GM21515 (cell line): Measurements from ENCODE around the gene B2M.
"Not testable (repeated sequence)": the region's sequence is repeated elsewhere in the genome, so short reads cannot be mapped to it uniquely, and the experiment has no call there.

Source experiments
- ATAC-seq: cut with Tn5 transposase; IDR thresholded peaks from one replicate; pipeline ENCODE4 v1.9.1; 2021; ENCODE audit not compliant: unreplicated experiment

The B2M gene

DNA sequence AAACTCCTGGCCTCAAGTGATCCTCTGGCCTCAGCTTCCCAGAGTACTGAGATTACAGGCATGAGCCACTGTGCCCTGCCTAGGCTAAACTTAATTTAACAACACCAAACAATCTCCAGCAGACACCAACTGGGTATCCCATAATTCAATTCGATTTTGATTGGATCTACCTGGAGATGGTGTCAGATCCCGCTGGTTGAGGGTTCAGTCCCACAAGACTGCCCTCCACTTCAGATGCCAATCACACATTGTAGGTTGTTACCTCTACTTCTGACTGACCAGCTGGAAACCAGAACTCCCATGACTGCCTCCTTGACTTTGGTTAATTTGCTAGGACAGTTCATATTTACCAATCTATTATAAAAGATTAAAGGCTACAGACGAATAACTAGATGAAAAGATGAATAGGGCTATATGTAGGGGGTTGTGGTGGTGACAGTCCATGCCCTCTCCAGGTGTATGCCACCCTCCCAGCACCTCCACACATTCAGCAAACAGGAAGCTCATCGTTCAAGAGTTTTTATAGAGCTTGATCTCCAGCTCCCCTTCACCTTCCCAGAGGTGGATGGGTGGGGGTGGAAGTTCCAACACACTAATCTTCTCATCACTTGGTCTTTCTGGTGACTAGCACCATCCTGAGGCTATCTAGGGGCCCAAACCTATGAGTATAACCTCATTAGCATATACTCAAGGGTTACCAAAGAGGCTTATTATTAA is 9.3 kb downstream of the B2M start:
- ATAC-seq, result no peak

GRCh38 chr15:44722011-44722410 is 10.7 kb downstream of the B2M start:
- ATAC-seq, result no peak

- ATAC-seq, result no peak
Measured at GRCh38 chr15:44726136-44726535, 14.8 kb downstream of the B2M start.

GRCh38 chr15:44726568-44727484 is 15.5 kb downstream of the B2M start:
- peak; percentile 38 for ATAC-seq

GRCh38 chr15:44727485-44728231 is 16.3 kb downstream of the B2M start:
- no peak for ATAC-seq

- not testable (repeated sequence) for ATAC-seq
Measured at GRCh38 chr15:44728232-44728575, 16.9 kb downstream of the B2M start.

DNA sequence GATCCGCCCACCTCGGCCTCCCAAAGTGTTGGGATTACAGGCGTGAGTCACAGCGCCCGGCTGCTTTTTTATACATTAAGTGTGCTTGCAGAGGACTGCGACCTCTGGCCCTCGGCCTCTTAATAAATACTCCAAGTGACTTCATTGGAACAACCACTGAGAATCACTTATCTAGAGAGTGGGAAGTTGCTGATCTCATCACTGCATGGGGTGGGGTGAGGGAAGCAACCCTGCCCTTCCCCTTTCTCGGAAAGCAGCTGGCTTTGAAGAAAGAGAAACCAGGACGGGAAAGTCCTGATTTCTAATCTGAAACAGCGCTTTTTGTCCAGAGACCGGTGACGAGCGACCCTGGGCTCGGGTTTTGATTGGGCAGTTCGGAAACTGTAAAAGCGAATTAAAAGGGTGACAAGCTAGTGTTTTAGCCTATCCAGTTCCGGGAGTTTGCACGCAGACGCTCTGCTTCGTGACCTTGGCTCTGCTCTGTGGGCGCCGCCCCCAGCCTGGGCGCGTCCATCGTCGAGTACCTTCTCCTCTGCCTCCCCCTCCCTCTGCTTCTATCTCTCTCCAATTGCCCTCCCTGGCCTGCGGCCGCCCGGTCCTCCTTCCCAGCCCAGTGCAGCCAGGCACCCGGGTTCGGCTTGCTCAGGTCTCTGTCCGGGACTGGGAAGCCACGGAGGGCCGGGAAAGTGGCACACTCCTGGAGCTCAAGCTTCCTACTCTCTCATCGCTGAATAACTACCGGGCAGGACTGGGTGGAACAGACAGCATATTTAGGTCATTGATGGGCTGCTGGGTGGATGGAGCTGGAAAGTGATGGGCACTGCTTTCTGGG is 17.5 kb downstream of the B2M start:
- ATAC-seq, result peak; percentile 67

DNA sequence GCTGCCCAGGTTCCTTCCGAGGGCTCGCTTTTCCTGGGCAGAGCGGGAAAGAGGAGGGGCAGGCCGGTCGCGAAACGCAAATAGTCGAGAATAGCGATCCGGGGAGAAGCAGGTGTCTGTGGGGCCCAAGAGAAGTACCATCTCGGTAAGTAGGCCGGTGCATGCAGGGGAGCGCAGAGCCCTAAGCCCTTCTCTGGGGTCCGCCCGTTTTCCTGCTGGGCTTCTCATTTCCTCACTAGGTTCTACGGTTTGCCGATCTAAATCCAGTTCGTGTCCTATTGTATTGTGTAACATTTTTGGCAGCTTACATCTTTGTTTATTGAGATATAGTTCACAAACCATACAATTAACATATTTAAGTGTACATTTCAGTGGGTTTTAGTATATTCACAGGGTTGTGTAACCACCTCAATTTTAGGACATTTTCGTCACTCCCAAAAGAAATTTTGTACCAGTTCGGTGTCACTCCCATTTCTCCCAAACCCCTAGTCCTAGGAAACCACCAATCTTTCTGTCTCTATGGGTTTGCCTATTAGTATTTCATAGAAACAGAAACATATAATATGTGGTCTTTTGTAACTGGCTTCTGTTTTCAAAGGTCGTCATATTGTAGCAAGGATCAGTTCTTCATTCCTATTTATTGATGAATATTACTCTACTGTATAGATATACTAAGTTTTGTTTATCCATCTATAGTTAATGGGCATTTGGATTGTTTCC is 18.3 kb downstream of the B2M start:
- peak; percentile 8 for ATAC-seq

GRCh38 chr15:44734839-44735481 is 23.6 kb downstream of the B2M start:
- ATAC-seq, result no peak

- ATAC-seq, result no peak
Measured at GRCh38 chr15:44735482-44736180, 24.3 kb downstream of the B2M start.

GRCh38 chr15:44736181-44736765 is 25.0 kb downstream of the B2M start, which contains the start of gene TRIM69:
TRIM69 (plus strand) TSS chr15:44736528; CDS start chr15:44736705, 177 bp downstream.
- ATAC-seq, result no peak

DNA sequence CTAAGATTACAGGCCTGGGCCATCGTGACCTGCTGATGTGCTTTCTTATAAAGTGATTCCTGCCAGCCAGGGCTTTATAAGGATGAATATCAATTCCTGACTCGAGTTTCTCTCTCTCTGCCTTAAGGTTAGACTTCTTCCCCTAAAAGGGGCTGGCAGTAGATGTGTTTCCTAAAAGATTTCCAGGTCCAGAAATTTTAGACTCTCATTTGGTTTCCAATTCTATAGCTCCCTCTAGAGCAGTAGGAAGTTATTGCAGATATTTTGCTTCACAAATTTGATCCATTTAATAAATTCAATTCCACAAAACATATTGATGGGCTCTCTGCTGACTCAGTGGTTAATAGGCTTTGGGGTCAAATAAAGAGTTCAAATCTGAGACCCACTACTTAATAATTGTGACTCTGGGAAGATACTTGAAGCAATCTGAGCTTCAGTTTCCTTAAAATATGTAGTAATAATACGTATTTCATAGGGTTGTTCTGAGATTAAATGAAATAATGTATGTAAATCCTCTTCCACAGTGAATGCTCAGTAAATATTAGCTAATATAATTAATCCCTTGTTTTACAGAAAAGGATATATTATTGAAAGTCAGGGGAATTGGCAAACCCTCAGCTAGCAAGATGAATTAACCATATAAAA is 27.1 kb downstream of the B2M start:
- ATAC-seq, result no peak

GRCh38 chr15:44739222-44739847 is 28.0 kb downstream of the B2M start:
- not testable (repeated sequence) for ATAC-seq

- not testable (repeated sequence) for ATAC-seq
Measured at GRCh38 chr15:44743454-44743853, 32.1 kb downstream of the B2M start.

- ATAC-seq, result no peak
Measured at GRCh38 chr15:44753345-44753744, 42.0 kb downstream of the B2M start.

GRCh38 chr15:44763187-44763586 is 51.9 kb downstream of the B2M start:
- no peak for ATAC-seq

DNA sequence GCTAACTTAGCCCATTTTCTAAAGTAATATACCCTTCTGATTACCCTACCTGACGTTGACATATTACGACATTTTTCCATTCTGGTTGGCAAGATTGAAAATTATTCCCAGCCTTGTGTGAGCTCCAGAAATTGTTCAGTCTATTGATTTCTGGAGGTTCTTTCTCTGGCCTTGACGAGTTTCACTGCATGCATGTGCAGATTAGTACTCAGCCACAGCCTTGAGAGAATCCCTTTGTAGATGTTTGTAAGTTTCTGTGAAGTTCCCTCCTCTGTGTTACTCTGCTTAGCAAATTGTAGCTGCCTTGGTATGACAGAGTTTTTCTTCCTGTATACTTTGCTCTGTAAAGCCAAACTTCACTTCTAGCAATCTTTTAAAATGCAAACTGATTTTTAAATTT is 52.5 kb downstream of the B2M start:
- ATAC-seq, result no peak
